GOT3 (cell line): Measurements from ENCODE around the gene WWOX.

Experiments used
- DNase-seq: peaks from one replicate; lab custom pipeline; 2025; ENCODE audit warnings: mixed read lengths; lab: John Stamatoyannopoulos, UW

Gene WWOX

DNA sequence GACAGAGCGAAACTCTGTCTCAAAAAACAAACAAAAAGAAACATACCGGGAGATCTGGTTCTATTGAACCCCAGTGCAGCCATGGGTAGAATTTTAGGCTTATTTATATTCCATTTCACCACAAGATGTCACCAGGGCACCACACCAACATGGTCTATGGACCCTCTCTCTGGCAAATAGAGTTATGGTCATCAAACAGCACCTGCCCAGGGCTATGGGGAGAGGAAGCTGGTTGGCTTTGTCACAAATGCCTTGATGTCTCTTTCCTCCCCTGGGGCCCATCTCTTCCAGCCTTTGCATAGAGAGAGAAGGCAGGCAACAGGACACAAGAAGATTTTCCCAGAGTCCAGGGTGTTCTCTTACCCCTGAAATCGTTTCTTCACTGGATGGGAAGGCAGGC, 128.4 kb downstream of the WWOX start:
- no peak for DNase-seq

DNA sequence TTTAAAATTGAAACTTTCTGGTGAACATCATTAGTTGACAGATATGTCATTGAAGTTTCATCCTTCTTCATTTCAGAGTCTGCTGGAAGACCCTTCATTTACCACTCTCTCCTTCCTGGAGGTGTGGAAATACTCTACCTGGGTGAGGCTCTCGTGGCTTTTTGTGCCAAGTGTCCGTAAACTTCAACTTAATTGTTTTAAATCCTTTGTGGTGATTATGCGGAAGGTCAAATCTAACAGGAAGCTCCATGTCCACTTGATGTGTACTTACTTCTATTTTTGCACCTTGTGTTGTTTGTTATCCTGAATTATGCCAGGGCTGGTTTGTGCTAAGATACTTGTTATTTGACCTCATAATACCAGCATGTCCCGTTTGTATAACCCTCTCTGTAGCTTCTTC, 129.2 kb downstream of the WWOX start:
- DNase-seq = no peak

DNA sequence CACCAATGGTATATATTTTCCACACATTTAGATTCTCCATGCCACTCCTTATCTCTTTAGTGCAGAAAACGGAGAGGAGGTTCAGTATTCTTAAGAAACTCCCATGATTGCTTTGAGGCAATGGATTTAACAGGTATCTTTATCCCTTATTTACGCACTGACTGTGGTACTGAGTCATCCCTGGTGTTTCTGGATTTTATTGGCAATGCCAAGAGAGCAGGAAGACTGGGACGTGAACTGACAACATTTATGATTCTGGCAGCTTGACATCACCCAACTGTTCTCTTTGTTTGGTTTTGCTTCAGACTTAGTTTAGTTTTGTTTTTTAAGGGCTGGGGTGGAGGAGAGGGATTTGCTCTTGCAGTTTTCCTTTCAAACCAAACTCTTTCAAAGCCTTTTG, 131.4 kb downstream of the WWOX start:
- no peak for DNase-seq

DNA sequence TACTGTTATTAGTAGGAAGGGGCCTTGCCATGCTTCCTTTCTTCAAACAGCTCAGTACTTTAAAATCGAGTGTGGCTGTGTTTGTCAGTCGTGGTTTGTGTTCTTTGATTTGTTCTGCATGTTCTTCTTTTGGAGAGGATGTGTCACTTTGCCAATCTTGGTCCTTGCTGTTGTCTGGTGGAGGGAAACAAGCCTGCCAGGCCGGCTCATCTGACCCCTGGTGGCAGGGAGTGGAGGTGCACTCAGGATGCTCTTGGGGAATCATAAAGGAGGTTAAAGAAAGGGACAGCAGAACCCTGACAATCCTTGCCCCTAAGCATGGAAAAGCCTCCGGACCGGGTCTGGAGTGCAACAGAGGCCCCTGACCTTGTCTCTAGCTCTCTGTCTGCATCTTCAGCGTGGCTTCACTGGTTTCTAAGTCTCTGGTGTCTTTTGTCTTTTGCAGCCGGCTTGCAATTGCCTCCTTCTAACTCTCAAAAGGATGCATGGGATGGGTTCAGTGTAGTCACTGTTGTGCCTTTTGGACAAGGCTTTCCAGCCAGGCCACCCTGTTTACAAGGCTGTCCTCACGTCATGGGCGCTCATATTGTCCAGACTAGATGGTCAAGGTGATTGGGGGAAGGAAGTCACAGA, 135.8 kb downstream of the WWOX start:
- no peak for DNase-seq

DNA sequence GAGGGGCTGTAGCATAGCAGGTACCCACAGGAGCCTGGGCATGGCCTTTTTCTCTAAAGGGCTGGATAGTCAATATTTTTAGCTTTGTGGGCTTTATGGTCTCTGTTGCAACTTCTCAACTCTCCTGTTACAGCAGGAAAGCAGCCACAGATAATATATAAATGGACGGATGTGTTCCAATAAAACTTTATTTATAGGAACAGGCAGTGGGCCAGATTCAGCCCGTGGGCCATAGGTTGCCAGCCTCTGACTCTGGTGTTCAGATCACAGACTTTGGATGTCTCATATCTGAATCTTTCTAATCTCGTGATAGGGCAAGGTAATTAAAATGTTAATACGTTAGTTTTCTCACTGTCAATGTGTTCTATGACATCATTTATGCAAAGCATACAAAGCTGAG, 136.4 kb downstream of the WWOX start:
- DNase-seq = no peak

DNA sequence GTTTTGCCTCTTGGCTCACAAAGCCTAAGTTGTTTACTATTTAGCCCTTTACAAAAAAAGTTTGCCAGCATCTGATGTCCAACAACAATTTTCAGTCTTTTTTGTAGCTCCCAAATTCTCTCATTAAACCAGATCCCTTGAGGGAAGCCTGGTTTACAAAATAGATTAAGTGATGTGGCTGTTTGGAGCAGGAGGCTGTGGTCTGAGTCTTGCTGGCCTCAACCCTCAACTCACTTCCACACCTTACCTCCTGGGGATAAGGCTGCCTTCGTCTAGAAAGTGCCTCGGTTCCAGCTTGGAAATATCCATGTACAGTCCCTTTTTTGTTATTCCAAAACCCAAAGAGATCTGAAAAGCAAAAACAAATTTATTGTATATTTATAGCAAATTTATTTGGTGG, 138.4 kb downstream of the WWOX start:
- DNase-seq = no peak

DNA sequence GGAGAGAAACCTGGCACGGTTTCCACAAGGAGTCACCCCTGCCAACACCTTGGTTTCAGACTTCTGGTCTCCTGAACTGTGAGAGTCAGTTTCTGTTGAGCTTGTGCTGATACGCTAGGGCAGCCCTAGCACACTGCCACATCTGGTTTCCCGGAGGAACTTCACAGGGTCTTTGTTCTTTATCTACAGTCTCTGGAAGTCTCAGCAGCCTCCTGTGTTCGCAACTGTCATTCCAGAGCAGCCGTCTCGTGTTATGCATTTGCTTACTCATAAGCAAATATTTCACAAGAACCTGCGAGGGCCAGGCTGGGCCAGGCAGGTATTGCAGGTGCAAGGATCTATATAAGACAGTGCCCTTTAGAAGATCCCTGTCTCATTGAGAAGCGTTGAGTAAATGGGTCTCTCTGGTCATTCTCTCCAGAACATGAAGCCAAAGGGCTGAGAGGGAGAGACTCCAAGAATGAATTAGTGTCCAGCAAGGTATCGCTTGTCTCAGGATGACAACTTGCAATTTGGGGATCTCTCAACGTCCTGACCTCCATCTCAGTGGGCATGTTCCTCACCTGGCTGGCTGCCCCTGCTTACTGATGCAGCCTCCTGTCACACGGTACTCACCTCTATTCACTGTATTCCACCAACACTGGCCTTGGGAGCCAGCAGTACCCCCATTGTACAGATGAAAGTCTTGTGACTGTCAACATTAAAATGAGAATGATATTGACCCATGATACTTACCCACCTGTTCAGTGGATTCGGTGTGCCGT, 141.2 kb downstream of the WWOX start:
- no peak for DNase-seq

DNA sequence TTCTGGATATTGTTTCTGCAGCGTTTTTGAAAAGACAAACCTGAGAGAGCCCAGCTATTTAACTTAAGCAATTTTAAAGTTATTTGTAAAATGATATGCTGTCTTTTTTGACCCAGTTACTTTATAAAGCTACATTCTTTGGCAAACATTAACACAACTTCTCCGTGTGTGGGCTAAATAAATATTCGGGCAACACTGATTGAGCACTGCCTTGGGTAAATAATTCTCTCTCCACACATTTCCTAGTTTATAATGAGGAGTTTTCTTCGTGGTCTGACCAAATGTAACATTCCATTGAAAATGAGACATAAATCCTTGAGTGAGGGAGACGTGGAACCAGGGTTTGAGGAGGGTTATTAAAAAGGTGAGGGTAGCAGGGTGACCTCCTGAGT, 142.8 kb downstream of the WWOX start:
- no peak for DNase-seq

DNA sequence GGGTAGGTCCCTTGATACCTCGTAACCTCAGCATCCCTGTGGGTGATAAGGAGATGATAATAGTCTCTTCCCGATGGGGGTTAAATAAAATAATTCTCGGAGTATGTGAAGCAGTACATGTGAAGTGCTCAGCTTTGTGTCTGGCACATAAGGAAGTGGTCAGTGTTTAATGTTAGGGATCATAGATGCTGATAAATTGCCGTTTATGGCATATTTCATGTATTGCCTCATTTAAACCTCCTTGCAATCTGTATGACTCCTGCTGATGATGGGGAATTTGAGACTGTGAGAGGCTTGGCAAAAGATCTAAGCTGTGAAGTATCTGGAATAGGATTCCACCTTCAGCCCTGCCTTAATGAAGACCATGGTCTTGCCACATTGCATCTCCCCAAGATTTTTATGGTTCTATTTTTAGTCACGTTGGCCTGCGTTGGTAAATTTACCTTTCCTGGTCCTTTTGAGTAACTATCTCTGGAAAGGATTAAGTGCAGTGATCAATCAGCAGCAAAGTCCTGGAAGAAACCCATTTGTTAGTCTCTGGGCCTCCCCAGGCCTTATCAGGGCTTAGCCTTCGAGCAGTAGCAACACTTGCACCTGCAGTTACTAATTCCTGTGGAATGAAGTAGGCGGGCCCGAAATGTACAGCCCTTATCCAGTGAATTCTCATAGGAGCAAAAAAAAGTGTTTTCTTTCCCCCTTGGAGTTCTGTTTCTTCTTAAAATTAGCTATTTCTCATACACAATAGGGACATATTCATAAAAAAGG, 144.9 kb downstream of the WWOX start:
- DNase-seq = no peak

DNA sequence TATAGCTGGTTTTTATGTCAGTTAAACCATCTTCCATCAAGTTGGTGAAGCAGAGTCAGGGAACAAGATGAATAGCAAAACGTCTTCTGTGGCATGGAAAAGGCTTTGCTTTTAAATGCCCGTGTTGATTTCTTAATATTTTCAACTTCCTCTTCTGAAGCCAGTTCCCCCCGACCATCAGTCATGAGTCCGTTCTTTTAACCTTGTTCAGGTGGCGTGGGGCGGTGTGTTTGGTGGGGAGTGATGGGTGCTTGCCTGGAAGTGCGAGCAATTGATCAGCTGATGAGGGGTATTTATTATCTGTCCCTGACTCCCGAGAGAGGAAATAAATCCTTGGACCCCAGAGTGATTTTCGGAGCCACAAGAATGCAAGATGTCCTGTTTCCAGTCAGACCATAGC, 147.1 kb downstream of the WWOX start:
- no peak for DNase-seq

DNA sequence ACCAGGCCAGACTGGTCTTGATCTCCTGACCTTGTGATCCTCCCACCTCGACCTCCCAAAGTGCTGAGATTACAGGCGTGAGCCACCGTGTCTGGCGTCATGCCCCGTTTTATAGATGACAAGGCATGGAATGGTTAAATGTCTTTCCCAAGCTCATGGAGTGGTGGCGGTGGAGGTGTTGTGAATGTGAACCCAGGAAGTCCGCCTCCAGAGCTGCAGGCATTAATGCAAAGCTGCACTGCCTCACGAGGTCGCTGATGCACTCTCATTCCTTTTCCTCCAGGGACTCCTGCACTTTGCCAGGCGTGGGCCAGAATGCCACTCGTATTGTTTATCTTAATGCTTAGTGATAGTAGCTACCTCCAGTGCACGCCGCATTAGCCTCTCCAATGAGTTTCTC, 149.6 kb downstream of the WWOX start:
- no peak for DNase-seq

DNA sequence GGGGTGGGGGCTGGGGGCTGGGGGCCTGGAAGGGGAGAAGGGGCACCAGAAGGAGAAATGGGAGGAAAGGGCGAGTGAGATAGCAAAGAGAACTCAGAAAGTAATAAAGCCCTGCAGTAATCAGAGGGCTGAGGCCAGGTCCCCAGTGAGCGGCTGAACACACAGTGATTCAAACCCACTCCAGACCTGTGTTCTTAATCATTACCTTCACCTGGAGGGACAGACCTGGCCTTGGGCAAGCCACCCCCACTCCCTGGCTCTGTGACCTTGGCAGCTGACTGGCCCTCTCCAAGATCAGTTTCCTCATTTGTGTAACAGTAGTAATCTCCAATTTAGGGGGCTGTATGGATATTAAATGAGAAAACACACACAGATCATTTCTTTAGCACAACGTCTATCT, 150.4 kb downstream of the WWOX start:
- DNase-seq = no peak

DNA sequence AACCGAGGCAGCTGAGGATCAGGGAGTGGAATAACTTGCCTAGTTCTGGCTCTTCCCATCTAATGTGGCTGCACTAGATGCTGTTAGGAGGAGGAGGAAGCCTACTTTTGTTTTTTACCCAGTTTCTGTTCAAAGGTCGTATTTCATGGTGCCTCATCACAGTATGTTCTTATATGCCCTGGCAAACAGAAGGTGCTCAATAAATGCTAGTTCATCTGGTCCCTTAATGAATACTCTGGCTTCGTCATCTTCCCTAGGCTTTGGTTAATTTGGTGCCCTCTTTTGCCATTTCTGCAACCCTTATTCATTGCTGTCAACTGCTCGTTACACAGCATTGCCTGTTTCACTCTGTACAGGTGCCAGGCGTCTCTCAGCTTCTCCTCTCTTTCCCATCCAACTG, 151.7 kb downstream of the WWOX start:
- no peak for DNase-seq

DNA sequence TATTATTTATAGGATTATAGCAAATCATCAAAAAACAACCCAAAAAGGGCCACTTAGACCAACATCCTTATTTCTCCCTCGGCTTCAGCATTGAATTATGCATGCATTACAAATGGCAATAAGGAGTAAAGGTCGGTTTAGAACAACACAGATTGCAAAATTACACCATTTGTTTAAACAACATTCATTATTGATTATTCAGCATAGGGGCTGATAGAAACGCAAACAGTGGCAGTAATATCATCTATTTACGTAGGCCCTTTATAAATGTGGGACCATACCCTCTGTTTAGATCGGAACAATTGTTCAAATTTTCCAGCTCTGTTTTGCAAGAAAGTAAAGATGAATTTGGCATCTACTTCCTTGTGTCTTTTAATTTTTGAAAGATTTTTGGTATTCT, 153.3 kb downstream of the WWOX start:
- no peak for DNase-seq

DNA sequence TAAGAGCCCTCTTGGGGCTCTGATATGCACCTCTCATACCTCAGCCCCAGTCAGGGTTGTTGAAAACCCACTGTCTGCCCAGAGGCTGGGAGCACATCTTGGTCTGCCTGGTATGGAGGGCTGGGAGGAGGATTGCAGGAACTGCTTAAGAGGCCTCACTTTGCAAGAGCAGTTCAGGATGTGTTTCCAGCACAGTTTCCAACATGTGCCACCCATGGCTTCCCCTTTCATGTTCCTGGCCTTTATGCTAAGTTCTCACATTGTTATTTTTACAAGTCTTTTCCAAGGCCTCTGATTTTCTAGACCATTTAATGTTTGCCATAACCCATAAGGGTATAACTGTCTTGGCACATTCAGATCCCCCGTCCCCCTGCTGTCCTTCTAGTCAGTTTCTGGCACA, 155.4 kb downstream of the WWOX start:
- no peak for DNase-seq

DNA sequence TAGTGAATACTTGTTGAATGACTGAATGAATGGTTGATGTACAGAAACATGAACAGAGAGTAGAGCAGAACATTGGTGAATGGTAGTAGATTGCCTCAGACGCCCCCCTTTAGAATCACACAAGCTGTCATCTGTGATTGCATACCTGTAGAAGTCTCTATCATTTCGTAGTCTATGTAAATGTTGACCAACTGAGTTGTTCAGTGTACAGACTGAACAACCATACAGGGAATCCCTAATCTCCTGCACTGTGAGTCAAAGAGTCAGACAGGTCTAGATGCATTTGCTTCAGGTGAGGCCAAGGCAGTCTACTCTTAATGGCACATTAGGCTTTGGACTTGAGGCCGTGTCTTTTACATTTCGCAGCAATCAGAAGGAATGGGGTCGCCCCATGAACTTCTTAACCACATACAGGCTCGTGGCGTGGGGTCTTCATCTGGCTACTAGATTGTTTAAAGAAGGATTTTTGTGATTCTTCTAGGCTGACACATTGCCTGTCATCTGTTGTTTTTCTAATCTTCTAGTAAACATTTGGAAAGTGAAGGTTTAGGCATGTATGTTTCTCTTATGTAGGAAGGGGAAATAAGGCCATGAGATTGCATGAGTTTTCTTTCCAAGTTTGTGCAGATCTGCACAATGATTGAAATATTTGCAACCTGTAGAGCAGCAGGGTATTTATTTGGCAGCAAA, 157.4 kb downstream of the WWOX start:
- no peak for DNase-seq

DNA sequence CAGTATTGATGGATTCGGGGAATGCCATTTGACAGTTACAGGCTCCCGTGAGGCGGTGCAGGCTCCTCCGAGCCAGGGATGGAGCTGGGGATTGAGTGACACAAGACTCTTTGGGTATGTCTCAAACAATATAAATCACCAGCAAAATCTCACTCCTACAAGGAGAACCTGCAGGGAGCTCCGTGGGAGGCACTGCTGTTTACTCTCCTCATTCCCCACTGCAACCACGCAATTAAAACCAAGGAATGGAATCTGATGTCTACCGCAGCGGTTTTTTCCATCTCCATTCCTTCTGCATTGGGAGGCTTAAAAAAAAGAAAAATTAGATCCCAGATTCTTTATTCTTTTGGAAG, 157.9 kb downstream of the WWOX start:
- DNase-seq = no peak

DNA sequence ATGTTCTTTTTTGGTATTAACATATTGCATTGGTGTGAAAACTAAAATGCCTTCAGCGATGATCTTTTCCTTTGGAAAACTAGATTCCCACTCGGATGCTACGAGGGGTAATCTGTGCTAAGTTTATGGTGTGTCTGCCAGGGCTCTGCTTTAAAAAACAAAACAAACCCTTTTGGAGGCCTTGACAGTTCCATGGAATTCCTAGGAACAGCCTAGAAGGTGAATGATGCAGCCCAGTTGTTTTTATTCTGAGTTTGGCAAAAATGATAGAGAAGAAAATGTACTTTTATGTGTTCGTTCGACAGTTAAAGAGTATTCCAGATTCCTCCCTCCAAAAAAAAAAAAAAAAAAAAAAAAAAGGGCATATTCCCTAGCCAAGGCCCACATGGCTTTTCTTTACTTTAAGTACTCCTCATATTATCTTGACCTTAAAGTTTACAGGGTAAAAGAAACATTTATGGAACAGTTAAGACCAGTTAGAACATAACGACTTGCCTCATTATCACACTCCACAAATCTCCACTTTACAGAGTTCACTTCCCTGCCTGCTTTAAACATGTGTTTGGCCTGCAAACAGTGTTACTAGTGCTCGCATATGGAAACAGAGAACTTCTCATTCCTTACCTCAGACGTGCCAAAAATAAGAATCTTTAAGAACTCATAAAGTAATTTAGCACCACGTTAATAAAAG, 159.1 kb downstream of the WWOX start:
- DNase-seq = no peak

DNA sequence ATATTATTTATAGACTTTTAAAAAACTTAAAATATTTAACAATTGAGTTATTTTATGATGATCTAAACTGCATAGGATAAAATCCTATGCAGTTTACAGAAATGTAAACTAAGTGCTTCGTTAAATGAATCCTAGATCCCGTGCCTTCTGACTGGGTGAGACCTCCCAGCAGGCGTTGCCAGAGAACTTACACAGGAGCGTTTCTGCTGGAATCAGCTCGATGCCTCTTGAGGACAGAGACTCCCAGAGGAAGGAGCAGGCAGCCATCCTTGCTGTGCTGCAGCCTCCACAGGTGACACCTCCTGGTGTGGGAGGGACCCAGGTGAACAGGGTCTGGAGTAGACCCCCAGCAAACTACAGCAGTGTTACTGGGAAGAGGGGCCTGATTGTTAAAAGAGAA, 160.4 kb downstream of the WWOX start:
- DNase-seq = no peak

DNA sequence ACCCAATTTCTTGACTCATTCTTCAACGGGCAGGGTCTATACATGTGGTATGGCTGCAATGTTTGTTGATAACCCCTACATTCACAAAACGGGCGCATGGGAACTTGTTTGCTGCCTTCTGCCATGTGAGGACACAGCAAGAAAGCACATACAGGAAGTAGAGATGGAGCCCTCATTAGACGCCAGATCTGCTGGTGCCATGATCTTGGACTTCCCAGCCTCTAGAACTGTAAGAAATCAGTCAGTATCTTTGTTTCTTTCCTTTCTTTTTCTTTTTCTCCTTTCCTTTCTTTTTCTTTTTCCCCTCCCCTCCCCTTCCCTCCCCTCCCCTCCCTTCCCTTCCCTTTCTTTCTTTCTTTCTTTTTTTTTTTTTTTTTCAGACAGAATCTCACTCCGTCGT, 165.2 kb downstream of the WWOX start:
- no peak for DNase-seq

DNA sequence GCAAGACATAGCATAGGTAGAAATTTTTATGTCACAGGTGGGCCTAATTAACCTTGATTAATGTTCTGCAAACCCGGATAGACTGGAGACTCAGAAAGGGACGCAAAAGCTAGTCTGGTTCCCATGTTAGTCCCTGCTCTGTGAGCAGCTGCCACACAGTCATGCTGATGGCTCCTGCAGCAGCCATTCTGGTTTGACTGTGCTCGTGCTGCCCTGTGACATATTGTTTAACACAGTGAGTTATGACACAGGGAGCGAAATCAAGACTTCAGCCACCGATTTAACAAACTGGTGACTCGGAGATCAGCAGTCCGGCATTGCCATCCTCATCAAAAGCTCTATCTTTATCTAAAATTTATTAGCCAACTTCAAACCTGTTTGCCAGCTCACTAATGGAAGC, 169.8 kb downstream of the WWOX start:
- no peak for DNase-seq

DNA sequence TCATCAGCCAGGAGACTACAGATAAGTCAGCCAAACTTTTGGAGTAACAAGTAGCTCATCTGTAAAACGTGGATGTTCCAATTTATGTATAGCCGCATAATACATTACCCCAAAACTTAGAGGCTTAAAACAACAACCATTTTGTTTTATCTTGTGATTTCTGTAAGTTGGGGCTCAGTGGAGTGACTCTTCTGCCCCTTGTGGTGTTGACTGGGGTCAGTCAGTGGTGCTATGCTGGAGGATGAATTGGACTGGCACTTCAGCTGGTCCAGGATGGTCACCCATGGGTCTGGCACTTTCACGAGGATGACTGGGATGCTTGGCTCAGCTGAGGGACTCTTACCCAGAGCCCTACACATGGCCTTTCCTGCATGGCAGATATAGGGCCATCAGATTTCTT, 172.5 kb downstream of the WWOX start:
- no peak for DNase-seq
